Endothelial cell of umbilical vein (primary cell): ENCODE measurements around the gene KLHDC4. TPM values are rescaled to one million over a fixed set of nuclear protein-coding genes. Genes with fewer than 3 reads are reported as not detected.

Experiments
- BruUV-seq: library from RNA; stranded (reverse); fragments of 400-500 nt; replicated peaks from 2 replicates; lab custom pipeline; 2021; lab: Mats Ljungman, UMichigan
- CTCF ChIA-PET: fragments of 300-600, 350-600 bp; sonication (Branson Sonifier 250); formaldehyde crosslinking; loops from one replicate; lab custom pipeline; 2021; ENCODE audit warnings: antibody characterized with exemption, inconsistent platforms; lab: Charles Lee
- POLR2A ChIA-PET: fragments of 300-600, 350-600 bp; sonication (Branson Sonifier 250); formaldehyde crosslinking; loops from one replicate; lab custom pipeline; 2021; ENCODE audit warnings: antibody characterized with exemption, inconsistent platforms; lab: Charles Lee
- DNase-seq: peaks from one replicate; pipeline ENCODE4 v3.0.0-alpha.2; 2011; ENCODE audit warnings: low read depth, low spot score
- FAIRE-seq: peaks from 2 replicates; lab custom pipeline; 2011; peaks lifted over from hg19 to GRCh38; lab: Jason Lieb, UNC
- H2AFZ ChIP-seq: 2 replicates; pipeline ENCODE4 v1.6.0; 2012; ENCODE audit warnings: low read depth, low read length, control low read depth, inconsistent platforms
- H3K27ac ChIP-seq: 2 replicates; pipeline ENCODE4 v1.5.1; 2011; ENCODE audit warnings: low read depth, mild to moderate bottlenecking, control low read depth, low read length, moderate library complexity; ENCODE audit not compliant: insufficient read depth
- H3K27me3 ChIP-seq, 2 experiments: 2 replicates each; pipeline versions ENCODE4 v1.6.0 to v1.6.1; 2011; ENCODE audit warnings: low read length in 2 of 2, mixed read lengths in 1 of 2; ENCODE audit not compliant: control insufficient read depth in 2 of 2, insufficient read depth in 2 of 2
- H3K36me3 ChIP-seq, 2 experiments: 2 replicates in 1 of 2; 3 replicates in 1 of 2; pipeline ENCODE4 v1.5.1; 2011; ENCODE audit warnings: low read length in 2 of 2, mild to moderate bottlenecking in 1 of 2, moderate library complexity in 1 of 2; ENCODE audit not compliant: control insufficient read depth in 2 of 2, insufficient read depth in 2 of 2; ENCODE audit errors: extremely low read depth in 1 of 2
- H3K4me1 ChIP-seq: 3 replicates; pipeline ENCODE4 v1.5.1; 2011; ENCODE audit warnings: mild to moderate bottlenecking, low read length; ENCODE audit not compliant: control insufficient read depth, insufficient read depth; ENCODE audit errors: extremely low read depth
- H3K4me2 ChIP-seq: 2 replicates; pipeline ENCODE4 v1.6.1; 2011; ENCODE audit warnings: low read length, control low read depth, mixed read lengths; ENCODE audit not compliant: insufficient read depth
- H3K4me3 ChIP-seq, 3 experiments: fragments of 200-600 bp in 1 of 3; sonication (generic), shearing (Covaris generic) in 1 of 3; replicated peaks in 1 of 3; 2 replicates each; pipeline ENCODE4 v1.5.1; 2011 to 2016; ENCODE audit warnings: control low read depth in 3 of 3, low read length in 3 of 3, mild to moderate bottlenecking in 2 of 3, inconsistent platforms in 1 of 3, low read depth in 1 of 3, moderate library complexity in 1 of 3; ENCODE audit not compliant: insufficient read depth in 1 of 3
- H3K79me2 ChIP-seq: 2 replicates; pipeline ENCODE4 v1.6.0; 2012; ENCODE audit warnings: low read length, inconsistent platforms; ENCODE audit not compliant: control insufficient read depth, insufficient read depth
- H3K9ac ChIP-seq: replicated peaks from 2 replicates; pipeline ENCODE3; 2011; ENCODE audit warnings: low read length, control low read depth; ENCODE audit not compliant: insufficient read depth; ENCODE audit errors: extremely low read depth
- H3K9me1 ChIP-seq: replicated peaks from 3 replicates; pipeline ENCODE4 v1.6.0; 2011; ENCODE audit warnings: mild to moderate bottlenecking, low read length; ENCODE audit not compliant: control insufficient read depth, insufficient read depth; ENCODE audit errors: extremely low read depth
- H3K9me3 ChIP-seq: replicated peaks from 2 replicates; pipeline ENCODE4 v1.5.1; 2012; ENCODE audit warnings: low read length, inconsistent platforms; ENCODE audit not compliant: control insufficient read depth, insufficient read depth
- H4K20me1 ChIP-seq: replicated peaks from 2 replicates; pipeline ENCODE3; 2011; ENCODE audit warnings: mild to moderate bottlenecking, low read length; ENCODE audit not compliant: control insufficient read depth, insufficient read depth; ENCODE audit errors: extremely low read depth
- EZH2 ChIP-seq: IDR thresholded peaks from 2 replicates; pipeline ENCODE4 v1.6.1; 2012; ENCODE audit warnings: borderline replicate concordance, low read depth, mild to moderate bottlenecking, moderate library complexity, low read length, inconsistent platforms; ENCODE audit not compliant: severe bottlenecking
- FOS ChIP-seq: IDR thresholded peaks from 2 replicates; pipeline ENCODE4 v1.6.1; 2011; ENCODE audit warnings: mild to moderate bottlenecking, low read length, moderate library complexity, borderline replicate concordance; ENCODE audit not compliant: insufficient read depth
- GATA2 ChIP-seq: IDR thresholded peaks from 2 replicates; pipeline ENCODE4 v1.7.0; 2011; ENCODE audit warnings: low read depth, mild to moderate bottlenecking, moderate library complexity, mixed read lengths, low read length; ENCODE audit not compliant: insufficient read length, insufficient read depth
- JUN ChIP-seq: IDR thresholded peaks from 2 replicates; pipeline ENCODE4 v1.6.1; 2011; ENCODE audit warnings: borderline replicate concordance, low read depth; ENCODE audit not compliant: insufficient read length, insufficient read depth
- MYC ChIP-seq: IDR thresholded peaks from one replicate; pipeline ENCODE4 v1.6.1; 2011; ENCODE audit warnings: mild to moderate bottlenecking, low read depth, low read length
- POLR2A ChIP-seq: IDR thresholded peaks from 2 replicates; pipeline ENCODE4 v1.6.1; 2012; ENCODE audit warnings: low read depth, mild to moderate bottlenecking, control low read depth, low read length
- POLR2AphosphoS5 ChIP-seq: IDR thresholded peaks from 2 replicates; pipeline ENCODE4 v1.6.1; 2012; ENCODE audit warnings: low read depth, mild to moderate bottlenecking, control low read depth, low read length, moderate library complexity; ENCODE audit not compliant: insufficient read depth
- dilution Hi-C: fragments of 300-500 bp; cut with MboI; formaldehyde crosslinking; loops from one replicate; pipeline ENCODE4 v1.15.0; 2019; ENCODE audit warnings: low sequenced_read_pairs; ENCODE audit not compliant: extremely low pct_ligation_motif_present
- intact Hi-C: fragments of 100-400 bp; cut with micrococcal nuclease; formaldehyde crosslinking; loops from one replicate; pipeline ENCODE4 v1.10.0; 2022
- polyA plus RNA-seq, 4 experiments: library from polyadenylated mRNA; depleted of rRNA in 3 of 4; stranded (reverse) in 3 of 4; unstranded in 1 of 4; fragments of >200 nt; gene quantifications; 2 replicates each; pipeline versions ENCODE4 v1.2.1 to v1.2.3, GENCODE V29; 2011 to 2012; ENCODE audit warnings: missing spikeins in 1 of 4
- total RNA-seq: library from RNA; stranded (reverse); gene quantifications from 2 replicates; pipeline ENCODE4 v1.2.3, GENCODE V29; 2021
- TF ChIP-seq, protein P1 (sequence below), 2 donors: IDR thresholded peaks; 1 replicate in 1 of 2; 2 replicates in 1 of 2; pipeline ENCODE4 v1.5.1; 2011; ENCODE audit warnings: low read length in 2 of 2, mild to moderate bottlenecking in 2 of 2, moderate library complexity in 2 of 2, control low read depth in 1 of 2, inconsistent platforms in 1 of 2, low read depth in 1 of 2; ENCODE audit not compliant: insufficient read depth in 1 of 2; ENCODE audit errors: extremely low read depth in 1 of 2
- TF ChIP-seq, protein P2 (sequence below): IDR thresholded peaks from 2 replicates; pipeline ENCODE4 v1.6.1; 2011; ENCODE audit not compliant: insufficient read depth, insufficient read length

KLHDC4 gene
- total and polyA plus RNA-seq, 2 donors (not counting 3 experiments of a cell fraction or from before 2014, with no cell fraction given), result 24.7 to 46.2 TPM

DNA sequence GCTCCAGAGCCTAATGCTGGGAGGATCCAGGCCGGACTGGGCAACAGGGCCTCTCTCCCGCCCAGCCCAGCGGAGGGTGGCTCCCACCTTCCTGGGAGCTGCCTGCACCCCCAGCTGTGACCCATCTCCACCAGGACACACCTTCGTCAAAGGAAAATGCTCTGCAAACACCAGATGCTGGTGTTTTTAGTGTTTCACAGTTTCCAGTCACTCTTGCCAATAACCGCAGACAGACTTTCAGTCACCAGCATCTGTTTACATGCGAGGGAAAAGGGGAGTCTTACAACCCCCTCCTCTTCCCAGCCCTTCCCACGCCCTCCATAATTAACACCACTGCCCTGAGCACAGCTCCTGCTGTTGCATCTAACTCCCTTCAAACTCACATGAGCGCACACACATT is 25.3 kb downstream of the KLHDC4 start:
- Histone ChIP-seq H3K4me2 (no peak overlapping the region), H3K79me2 (no peaks in the 10 kb centered on the region), H3K4me1 (no peaks in the 10 kb centered on the region), H3K9me3 (no peaks in the 10 kb centered on the region), H3K9ac (no peak overlapping the region), H3K27ac (no peak overlapping the region), H3K27me3 (no peaks in the 10 kb centered on the region), H3K9me1 (no peaks in the 10 kb centered on the region), H4K20me1 (no peaks in the 10 kb centered on the region), H3K4me3 (no peak overlapping the region), H2AFZ (no peak overlapping the region), H3K36me3 (peaks cover 0 to 11% of the 10 kb centered on the region in 2 experiments)
- dilution Hi-C loops (no loop called here), intact Hi-C loops (no loop called here)
- BruUV-seq, result no TSS peak
- FAIRE-seq (no peak), DNase-seq (no peak)
- ChIA-PET POLR2A (no interaction called here), CTCF (interaction anchor here (0.6 kb wide), 1 partner anchor 17 kb away, joined by 3 read pairs; no protein-coding TSS in a partner anchor)
- TF ChIP-seq MYC, result no peak
- TF ChIP-seq FOS, result no peak
- no peak for TF ChIP-seq POLR2A
- no peak for TF ChIP-seq POLR2AphosphoS5

DNA sequence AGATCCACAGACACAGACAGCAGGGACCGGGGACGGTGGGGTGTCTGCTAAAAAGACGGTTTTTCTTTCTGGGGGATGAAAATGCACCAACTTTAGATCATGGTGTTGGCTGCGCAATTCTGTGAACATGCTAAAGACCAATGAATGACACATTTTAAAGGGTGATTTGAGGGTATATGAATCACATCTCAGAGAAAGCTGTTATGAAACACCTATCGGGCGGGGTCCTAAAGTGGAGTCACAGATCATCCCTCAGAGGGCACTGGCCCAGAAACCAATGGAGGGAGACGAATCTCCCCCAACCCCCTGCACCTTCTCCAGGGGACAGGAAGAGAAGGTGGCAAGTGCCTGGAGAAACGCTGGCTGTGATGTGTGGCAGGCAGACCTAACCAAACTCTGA is 26.0 kb downstream of the KLHDC4 start:
- no peaks in the 10 kb centered on the region for H3K9me3 ChIP-seq
- no peak overlapping the region for H3K9ac ChIP-seq
- ChIA-PET CTCF (interaction anchor here (0.6 kb wide), 1 partner anchor 17 kb away, joined by 3 read pairs; no protein-coding TSS in a partner anchor), POLR2A (no interaction called here)
- no peaks in the 10 kb centered on the region for H3K4me1 ChIP-seq
- H3K79me2 ChIP-seq, result no peaks in the 10 kb centered on the region
- no peaks in the 10 kb centered on the region for H4K20me1 ChIP-seq
- no TSS peak for BruUV-seq
- peaks cover 0 to 11% of the 10 kb centered on the region in 2 experiments for H3K36me3 ChIP-seq
- no peak overlapping the region for H3K4me2 ChIP-seq
- no peak for TF ChIP-seq EZH2
- TF ChIP-seq GATA2, result no peak
- TF ChIP-seq POLR2AphosphoS5, result no peak
- TF ChIP-seq, protein P1, sequence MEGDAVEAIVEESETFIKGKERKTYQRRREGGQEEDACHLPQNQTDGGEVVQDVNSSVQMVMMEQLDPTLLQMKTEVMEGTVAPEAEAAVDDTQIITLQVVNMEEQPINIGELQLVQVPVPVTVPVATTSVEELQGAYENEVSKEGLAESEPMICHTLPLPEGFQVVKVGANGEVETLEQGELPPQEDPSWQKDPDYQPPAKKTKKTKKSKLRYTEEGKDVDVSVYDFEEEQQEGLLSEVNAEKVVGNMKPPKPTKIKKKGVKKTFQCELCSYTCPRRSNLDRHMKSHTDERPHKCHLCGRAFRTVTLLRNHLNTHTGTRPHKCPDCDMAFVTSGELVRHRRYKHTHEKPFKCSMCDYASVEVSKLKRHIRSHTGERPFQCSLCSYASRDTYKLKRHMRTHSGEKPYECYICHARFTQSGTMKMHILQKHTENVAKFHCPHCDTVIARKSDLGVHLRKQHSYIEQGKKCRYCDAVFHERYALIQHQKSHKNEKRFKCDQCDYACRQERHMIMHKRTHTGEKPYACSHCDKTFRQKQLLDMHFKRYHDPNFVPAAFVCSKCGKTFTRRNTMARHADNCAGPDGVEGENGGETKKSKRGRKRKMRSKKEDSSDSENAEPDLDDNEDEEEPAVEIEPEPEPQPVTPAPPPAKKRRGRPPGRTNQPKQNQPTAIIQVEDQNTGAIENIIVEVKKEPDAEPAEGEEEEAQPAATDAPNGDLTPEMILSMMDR (IDR thresholded peaks at IDR 0.05; ENCODE audit: extremely low read depth in 1 of 2, insufficient read depth in 1 of 2, low read depth in 1 of 2, low read length in 2 of 2), result no peak
- no peak for TF ChIP-seq JUN
- TF ChIP-seq, protein P2, sequence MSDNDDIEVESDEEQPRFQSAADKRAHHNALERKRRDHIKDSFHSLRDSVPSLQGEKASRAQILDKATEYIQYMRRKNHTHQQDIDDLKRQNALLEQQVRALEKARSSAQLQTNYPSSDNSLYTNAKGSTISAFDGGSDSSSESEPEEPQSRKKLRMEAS, result no peak
- FAIRE-seq (no peak), DNase-seq (no peak)
- no peak overlapping the region for H2AFZ ChIP-seq
- no peaks in the 10 kb centered on the region for H3K27me3 ChIP-seq
- H3K27ac ChIP-seq, result no peak overlapping the region
- dilution Hi-C loops, result no loop called here
- intact Hi-C loops, result no loop called here
- no peaks in the 10 kb centered on the region for H3K9me1 ChIP-seq
- no peak overlapping the region for H3K4me3 ChIP-seq
